OCI-LY3 (cell line): Measurements from ENCODE around the gene KIF22.

Experiments
- CTCF ChIP-seq: fragments of 200-600, 300-600 bp; sonication (generic); IDR thresholded peaks from 2 replicates; pipeline ENCODE4 v1.5.1; 2014; ENCODE audit warnings: antibody characterized with exemption, low read length, low read depth
- EZH2phosphoT487 ChIP-seq: fragments of 200-600 bp; shearing (Covaris generic); IDR thresholded peaks from 2 replicates; pipeline ENCODE4 v1.6.1; 2018; ENCODE audit warnings: antibody characterized with exemption, mixed run types, low read depth

GRCh38 chr16:29770250-29770929, 20.2 kb upstream of the KIF22 start:
- TF ChIP-seq CTCF = no peak
- TF ChIP-seq EZH2phosphoT487 = no peak
